ENCODE measurements around the gene ANKFN1.

Gene ANKFN1

DNA sequence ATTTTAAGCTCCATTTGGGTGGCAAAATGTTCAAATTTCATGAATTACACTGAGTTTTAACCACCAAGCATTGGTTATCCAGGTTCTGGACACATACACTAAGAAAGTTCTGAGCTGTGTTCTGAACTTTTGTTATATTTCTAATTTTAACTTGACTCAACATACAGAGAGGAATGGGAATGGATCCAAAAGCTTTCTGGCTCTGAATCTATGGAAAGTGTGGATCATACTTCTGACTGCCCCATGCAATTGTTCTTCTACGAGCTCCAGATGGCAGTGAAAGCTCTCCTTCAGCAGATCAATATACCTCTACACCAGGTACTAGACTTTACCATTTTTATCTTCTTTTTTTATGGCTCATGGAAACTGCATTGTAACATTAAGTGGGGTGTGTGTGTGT lies 327.2 kb downstream of the ANKFN1 start:
- peaks cover 6% of the 10 kb centered on the region for H3K4me1 Mint-ChIP-seq (ENCODE audit: low read depth)
- no peaks in the 10 kb centered on the region for H3K36me3 Mint-ChIP-seq
- H3K9me3 Mint-ChIP-seq (ENCODE audit: low read depth), result peaks cover 3% of the 10 kb centered on the region
- H3K4me3 Mint-ChIP-seq, result no peak overlapping the region
- H3K27me3 Mint-ChIP-seq, result peaks cover 2% of the 10 kb centered on the region
- H3K27ac Mint-ChIP-seq, result no peak overlapping the region

DNA sequence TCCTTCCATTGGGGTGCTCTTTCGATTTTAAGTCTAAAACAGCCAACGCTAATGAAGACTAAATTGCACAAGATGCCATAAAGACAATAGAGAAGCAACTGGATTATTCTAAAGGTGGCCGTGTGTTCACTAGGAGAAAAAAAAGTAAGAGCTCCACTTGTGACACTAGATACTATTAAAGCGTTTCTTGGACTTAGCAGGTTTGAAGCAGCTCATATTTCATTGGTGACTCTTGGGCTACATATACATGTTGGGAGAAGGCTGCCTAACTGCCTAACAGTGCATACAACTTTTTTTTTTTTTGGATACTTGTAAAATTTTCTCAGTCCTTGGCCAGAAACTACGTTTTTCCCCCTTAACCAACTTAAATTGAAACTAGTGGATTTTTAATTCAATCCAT lies 328.4 kb downstream of the ANKFN1 start:
- H3K36me3 Mint-ChIP-seq, result no peaks in the 10 kb centered on the region
- peaks cover 2% of the 10 kb centered on the region for H3K27me3 Mint-ChIP-seq
- no peak overlapping the region for H3K27ac Mint-ChIP-seq
- no peaks in the 10 kb centered on the region for H3K4me1 Mint-ChIP-seq (ENCODE audit: low read depth)
- no peak overlapping the region for H3K4me3 Mint-ChIP-seq
- H3K9me3 Mint-ChIP-seq (ENCODE audit: low read depth), result no peaks in the 10 kb centered on the region

DNA sequence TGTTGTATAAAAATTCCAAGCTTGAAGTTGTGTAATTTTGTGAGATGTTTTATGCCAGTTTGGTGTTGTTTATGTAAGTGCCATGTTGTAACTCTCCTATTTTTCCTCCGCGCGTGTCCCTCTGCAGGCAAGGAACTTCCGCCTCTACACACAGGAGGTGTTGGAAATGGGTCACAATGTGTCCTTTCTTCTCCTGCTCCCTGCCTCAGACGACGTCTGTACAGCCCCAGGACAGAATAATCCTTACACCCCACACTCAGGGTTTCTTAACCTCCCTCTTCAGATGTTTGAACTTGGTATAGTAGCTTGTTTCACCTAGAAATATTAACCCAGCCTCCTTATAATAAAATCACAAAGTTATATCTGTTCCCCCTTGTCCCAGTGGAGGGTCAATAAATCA lies 329.0 kb downstream of the ANKFN1 start:
- H3K27me3 Mint-ChIP-seq, result peaks cover 2% of the 10 kb centered on the region
- no peaks in the 10 kb centered on the region for H3K9me3 Mint-ChIP-seq (ENCODE audit: low read depth)
- H3K4me3 Mint-ChIP-seq, result no peak overlapping the region
- H3K4me1 Mint-ChIP-seq (ENCODE audit: low read depth), result no peaks in the 10 kb centered on the region
- no peak overlapping the region for H3K27ac Mint-ChIP-seq
- no peaks in the 10 kb centered on the region for H3K36me3 Mint-ChIP-seq

DNA sequence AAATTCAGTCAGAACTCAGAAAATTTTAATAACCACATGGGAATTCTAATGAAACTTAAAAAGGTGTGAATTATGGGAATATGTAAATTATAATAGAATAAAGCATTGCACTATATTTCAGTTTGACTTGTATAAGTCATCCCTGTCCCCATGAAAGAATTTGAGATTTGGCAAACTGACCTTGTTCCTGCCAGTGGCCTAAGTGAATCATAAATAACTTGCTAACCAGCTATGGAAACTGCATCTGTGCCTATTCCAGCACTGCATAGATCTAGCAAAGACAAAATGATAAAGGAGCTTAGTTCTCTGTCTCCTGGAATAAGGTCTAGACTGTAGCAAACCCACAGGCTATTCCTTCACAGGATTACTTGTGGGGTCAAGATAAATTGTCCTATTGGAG lies 333.5 kb downstream of the ANKFN1 start:
- Mint-ChIP-seq H3K4me1 (ENCODE audit: low read depth) (no peaks in the 10 kb centered on the region), H3K4me3 (no peak overlapping the region)

DNA sequence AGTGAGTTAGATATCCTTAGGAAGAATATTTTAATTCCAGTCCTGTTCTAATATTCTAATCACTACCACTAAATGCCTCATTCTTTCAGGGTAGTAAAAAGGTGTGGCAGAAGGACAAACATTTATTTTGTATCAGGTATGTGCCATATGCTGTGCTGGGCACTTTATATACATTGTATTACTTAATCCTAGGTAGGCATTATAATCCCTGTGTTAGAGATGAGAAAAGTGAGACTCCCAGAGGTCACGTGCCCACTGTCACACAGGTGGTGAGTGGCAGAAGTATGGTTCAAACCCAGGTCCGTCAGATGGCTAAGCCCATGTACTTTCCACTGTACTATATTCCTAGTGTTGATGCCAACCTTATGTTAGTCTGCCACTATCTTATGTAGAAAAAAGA lies 335.5 kb downstream of the ANKFN1 start:
- H3K27me3 Mint-ChIP-seq, result peaks cover 3% of the 10 kb centered on the region
- no peak overlapping the region for H3K4me3 Mint-ChIP-seq
- no peaks in the 10 kb centered on the region for H3K9me3 Mint-ChIP-seq (ENCODE audit: low read depth)
- no peaks in the 10 kb centered on the region for H3K36me3 Mint-ChIP-seq
- H3K4me1 Mint-ChIP-seq (ENCODE audit: low read depth), result no peaks in the 10 kb centered on the region
- H3K27ac Mint-ChIP-seq, result no peak overlapping the region

More for the DNA sequence above, 333.5 kb downstream of the ANKFN1 start:
- Mint-ChIP-seq H3K36me3 (no peaks in the 10 kb centered on the region), H3K27ac (no peak overlapping the region), H3K9me3 (ENCODE audit: low read depth) (no peaks in the 10 kb centered on the region), H3K27me3 (peaks cover 3% of the 10 kb centered on the region)

DNA sequence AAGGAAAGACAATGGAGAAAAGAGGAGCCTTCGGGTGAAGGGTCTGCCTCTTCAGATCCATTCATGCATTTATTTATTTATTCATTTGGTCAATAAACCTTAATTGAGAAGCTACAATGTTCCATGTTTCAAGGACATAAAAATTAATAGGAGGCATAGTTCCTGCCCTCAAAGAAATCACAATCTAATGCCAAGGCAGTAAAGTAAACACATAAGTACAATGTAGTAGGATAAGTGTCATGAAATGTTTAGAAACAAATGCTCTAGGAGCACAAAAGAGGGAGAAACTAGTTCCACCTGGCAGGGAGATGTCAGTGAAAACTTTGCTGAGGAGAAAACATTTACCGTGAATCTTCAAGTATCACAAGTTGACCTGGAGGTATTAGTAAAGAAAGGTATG lies 336.7 kb downstream of the ANKFN1 start:
- Mint-ChIP-seq H3K27ac (no peak overlapping the region), H3K36me3 (no peaks in the 10 kb centered on the region), H3K9me3 (ENCODE audit: low read depth) (no peaks in the 10 kb centered on the region), H3K4me3 (no peak overlapping the region), H3K27me3 (peaks cover 3% of the 10 kb centered on the region), H3K4me1 (ENCODE audit: low read depth) (no peaks in the 10 kb centered on the region)

DNA sequence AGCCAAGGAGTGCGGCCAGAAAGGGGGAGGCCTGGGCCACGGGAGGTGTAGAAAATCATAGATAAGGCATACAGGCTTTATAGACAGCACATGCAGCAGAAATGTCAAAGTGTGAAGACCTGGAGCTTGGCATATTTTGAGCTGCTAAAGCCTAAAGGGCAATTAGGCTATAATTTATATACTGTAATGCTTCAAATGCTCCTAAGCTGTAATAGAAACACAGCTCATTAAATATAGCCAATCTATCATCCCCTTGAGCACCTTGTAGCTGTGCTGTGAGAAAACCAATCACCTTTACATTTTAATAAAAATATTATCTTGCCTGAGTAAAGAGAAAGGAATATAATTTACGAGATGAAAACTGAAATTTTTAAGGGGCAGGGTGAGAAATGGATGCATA lies 342.3 kb downstream of the ANKFN1 start:
- no peak overlapping the region for H3K4me3 Mint-ChIP-seq
- no peaks in the 10 kb centered on the region for H3K36me3 Mint-ChIP-seq
- H3K9me3 Mint-ChIP-seq (ENCODE audit: low read depth), result no peaks in the 10 kb centered on the region
- H3K27me3 Mint-ChIP-seq, result peaks cover 3% of the 10 kb centered on the region
- H3K4me1 Mint-ChIP-seq (ENCODE audit: low read depth), result no peaks in the 10 kb centered on the region
- no peak overlapping the region for H3K27ac Mint-ChIP-seq

DNA sequence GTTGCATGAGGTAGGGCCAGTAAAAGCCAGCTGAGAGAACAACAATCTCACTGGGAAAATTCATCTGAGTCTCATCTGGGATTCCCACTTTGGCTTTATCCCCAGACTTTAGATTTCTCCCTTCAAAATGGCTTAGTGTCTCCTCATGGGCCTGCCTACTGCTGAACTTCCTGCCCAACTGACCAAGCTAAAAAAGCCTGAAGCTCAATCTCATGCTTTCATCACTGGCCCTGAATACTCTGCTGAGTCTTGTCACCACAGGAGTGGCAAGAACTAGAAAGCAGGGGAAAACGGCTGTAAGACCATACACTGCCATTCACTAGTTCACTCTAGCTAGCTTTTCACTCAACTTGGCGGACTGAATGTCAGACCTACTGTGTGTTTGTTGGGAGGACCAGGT lies 343.9 kb downstream of the ANKFN1 start:
- Mint-ChIP-seq H3K36me3 (no peaks in the 10 kb centered on the region), H3K27me3 (no peaks in the 10 kb centered on the region), H3K4me3 (no peak overlapping the region), H3K9me3 (ENCODE audit: low read depth) (no peaks in the 10 kb centered on the region), H3K4me1 (ENCODE audit: low read depth) (no peaks in the 10 kb centered on the region), H3K27ac (no peak overlapping the region)

DNA sequence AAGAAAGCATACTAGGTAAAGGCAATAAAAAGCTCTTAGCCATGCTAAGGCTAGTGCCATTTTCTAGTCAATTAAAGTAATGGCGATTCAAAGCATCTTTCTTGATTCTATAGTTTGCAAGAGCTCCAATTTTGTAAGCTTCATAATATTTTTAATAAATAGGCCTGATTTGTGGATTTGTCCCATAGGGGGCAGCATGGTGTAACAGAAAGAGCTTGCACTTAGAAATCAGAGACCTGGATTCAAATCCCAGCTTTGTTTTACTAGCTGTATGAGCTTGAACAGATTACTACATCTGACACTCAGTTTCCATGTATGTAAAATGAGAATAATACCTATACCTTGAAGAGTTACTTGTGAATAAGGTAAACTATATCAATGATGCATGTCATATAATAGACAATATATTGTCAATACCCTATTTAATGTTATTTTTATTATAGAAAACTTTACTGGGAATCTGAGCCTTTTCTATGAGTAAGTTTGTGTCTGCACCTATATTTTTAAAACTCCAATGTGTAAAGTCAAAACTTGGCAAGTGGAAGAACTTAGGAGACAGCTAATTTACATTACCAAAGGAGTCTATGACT lies 346.6 kb downstream of the ANKFN1 start:
- no peaks in the 10 kb centered on the region for H3K4me1 Mint-ChIP-seq (ENCODE audit: low read depth)
- no peaks in the 10 kb centered on the region for H3K27me3 Mint-ChIP-seq
- H3K27ac Mint-ChIP-seq, result no peak overlapping the region
- no peaks in the 10 kb centered on the region for H3K9me3 Mint-ChIP-seq (ENCODE audit: low read depth)
- H3K36me3 Mint-ChIP-seq, result no peaks in the 10 kb centered on the region
- no peak overlapping the region for H3K4me3 Mint-ChIP-seq

DNA sequence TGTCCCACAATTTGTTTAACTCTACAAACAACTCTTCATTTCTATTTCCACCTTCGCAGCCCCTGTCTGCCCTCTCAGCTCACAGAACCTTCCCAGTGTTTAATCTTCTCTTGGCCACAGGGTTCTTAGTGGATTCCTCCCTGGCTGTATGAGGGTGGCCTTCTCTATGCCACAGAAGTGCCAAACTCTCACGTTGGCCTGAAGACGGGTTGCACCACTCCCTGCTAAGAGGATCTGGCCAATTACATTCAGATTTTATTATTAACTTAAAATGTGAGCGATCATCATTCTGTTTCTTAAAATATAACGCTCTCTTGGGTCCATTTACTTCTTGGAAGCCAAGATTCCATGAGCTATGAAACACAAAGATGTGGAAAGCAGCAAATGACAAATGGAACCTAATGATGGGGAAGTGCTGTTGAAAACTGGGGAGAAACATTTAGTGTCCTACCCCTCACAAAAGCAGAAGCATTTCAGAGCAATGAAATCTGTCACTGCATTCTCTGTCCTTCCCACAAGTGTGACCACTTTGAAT lies 348.9 kb downstream of the ANKFN1 start:
- Mint-ChIP-seq H3K27ac (no peak overlapping the region), H3K4me3 (no peak overlapping the region), H3K9me3 (ENCODE audit: low read depth) (no peaks in the 10 kb centered on the region), H3K27me3 (no peaks in the 10 kb centered on the region), H3K4me1 (ENCODE audit: low read depth) (no peaks in the 10 kb centered on the region), H3K36me3 (no peaks in the 10 kb centered on the region)

DNA sequence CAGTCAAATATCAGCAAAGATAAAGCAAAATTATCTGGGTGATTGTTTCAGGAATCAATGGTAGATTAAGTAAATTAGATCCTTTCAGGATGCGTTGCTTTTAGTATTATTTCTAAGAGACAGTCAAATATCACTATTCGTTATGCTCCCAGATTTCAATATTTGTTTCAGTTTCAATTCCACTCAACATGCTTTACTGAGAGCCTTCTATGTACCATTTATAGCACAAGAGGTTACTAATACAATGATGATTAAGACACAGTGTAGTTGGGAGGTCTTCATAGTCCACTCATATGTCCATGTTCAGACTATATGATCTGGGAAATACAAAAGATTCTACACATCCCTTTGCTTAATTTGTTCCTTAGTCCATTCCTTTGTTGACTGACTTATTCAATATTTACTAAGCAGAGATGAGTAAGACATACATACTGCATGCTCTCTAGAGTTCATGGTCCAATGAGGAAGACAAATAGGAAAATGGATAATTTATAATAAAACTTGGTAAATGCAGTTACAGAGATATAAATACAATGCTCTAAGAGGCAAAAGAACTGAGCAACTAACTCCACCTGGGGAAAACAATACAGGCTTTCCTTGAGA lies 352.0 kb downstream of the ANKFN1 start:
- Mint-ChIP-seq H3K9me3 (ENCODE audit: low read depth) (no peaks in the 10 kb centered on the region), H3K36me3 (no peaks in the 10 kb centered on the region), H3K4me1 (ENCODE audit: low read depth) (no peaks in the 10 kb centered on the region), H3K27ac (no peak overlapping the region), H3K27me3 (no peaks in the 10 kb centered on the region), H3K4me3 (no peak overlapping the region)

DNA sequence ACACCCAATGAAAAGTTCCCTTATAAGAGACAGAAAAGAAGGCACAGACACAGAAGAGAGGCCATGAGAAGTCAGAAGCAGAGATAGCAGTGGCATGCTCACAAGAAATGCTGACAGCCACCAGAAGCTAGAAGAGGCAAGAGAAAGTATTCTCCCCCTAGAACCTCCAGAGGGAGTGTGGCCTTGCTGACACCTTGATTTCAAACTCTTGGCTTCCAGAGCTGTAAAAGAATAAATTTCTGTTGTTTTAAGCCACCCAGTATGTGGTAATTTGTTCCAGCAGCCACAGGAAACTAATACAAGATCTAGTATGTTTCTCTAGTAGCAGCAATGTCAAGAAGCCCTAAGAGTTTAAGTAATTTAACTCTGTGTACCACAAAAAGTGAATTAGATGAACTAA lies 353.1 kb downstream of the ANKFN1 start:
- H3K4me3 Mint-ChIP-seq, result no peak overlapping the region
- no peaks in the 10 kb centered on the region for H3K9me3 Mint-ChIP-seq (ENCODE audit: low read depth)
- H3K27ac Mint-ChIP-seq, result no peak overlapping the region
- no peaks in the 10 kb centered on the region for H3K4me1 Mint-ChIP-seq (ENCODE audit: low read depth)
- H3K36me3 Mint-ChIP-seq, result no peaks in the 10 kb centered on the region
- H3K27me3 Mint-ChIP-seq, result no peaks in the 10 kb centered on the region

DNA sequence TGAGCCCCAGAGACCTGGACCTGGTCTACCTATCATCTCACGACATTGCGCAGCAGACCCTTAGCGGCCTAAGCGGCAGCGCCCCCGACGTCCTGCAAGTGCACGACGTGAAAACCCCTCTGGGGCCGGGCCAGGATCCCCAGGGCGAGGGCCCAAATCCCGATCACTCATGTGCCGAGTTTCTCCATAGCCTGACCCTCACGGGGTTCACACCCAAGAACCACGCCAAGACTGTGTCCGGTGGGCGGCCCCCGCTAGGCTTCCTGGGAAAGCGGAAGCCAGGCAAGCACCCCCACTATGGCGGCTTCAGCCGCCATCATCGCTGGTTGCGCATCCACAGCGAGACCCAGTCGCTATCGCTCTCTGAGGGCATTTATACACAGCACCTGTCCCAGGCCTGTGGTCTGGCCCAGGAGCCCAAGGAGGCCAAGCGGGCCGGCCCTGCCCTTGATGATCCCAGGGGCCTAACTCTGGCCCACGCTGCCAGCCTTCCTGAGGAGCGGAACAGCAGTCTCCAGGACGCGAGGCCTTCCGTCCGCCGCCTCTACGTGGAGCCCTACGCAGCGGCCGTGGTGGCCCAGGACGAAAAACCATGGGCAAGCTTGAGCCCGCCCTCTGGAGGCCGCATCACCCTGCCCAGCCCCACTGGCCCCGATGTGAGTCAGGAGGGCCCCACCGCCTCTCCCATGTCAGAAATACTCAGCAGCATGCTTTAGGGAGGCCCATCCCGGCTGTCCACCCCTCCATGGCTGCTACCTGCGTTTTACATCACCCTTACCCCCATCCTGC lies 357.5 kb downstream of the ANKFN1 start:
- H3K27ac Mint-ChIP-seq, result no peak overlapping the region
- H3K27me3 Mint-ChIP-seq, result no peaks in the 10 kb centered on the region
- H3K4me3 Mint-ChIP-seq, result no peak overlapping the region
- H3K4me1 Mint-ChIP-seq (ENCODE audit: low read depth), result no peaks in the 10 kb centered on the region
- H3K36me3 Mint-ChIP-seq, result no peaks in the 10 kb centered on the region
- H3K9me3 Mint-ChIP-seq (ENCODE audit: low read depth), result no peaks in the 10 kb centered on the region

DNA sequence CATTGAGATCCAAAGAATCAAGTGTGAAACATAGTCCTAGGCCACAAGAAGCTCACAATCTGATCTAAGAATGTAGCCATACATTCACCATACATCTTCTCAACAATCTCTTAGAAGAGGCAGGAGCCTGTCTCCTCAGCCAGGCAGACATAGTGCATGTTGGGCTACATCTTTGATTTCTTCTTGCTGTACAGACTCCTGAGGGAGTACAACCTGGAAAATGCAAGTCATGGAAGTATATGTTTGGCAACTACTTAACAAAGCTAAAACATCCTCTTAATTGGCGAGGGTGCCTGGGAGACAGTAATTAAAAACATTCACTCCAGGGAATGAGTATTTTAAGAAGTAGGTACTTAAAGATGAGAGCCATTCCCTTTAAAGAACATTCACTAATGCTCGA lies 361.0 kb downstream of the ANKFN1 start:
- H3K27ac Mint-ChIP-seq, result no peak overlapping the region
- no peaks in the 10 kb centered on the region for H3K9me3 Mint-ChIP-seq (ENCODE audit: low read depth)
- H3K27me3 Mint-ChIP-seq, result no peaks in the 10 kb centered on the region
- H3K4me1 Mint-ChIP-seq (ENCODE audit: low read depth), result no peaks in the 10 kb centered on the region
- H3K4me3 Mint-ChIP-seq, result no peak overlapping the region
- no peaks in the 10 kb centered on the region for H3K36me3 Mint-ChIP-seq

DNA sequence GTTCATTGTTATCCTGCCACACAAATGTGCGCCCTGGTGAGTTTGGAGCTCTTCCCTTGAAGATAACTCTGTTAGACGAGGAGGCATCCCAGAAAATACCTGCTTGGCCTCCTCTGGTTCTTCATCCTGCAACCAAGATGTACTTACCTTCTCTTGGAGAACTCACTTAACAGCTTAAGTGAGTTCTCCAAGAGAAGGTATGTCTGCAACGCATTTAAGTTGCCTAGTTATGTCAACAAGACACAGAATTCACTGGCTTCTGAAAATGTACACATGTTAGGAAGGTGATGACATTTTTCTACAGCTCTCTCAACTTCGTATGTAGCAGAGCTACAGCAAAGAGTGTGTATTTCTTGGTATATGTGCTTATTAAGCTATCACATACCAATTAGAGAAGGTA lies 361.6 kb downstream of the ANKFN1 start:
- no peaks in the 10 kb centered on the region for H3K9me3 Mint-ChIP-seq (ENCODE audit: low read depth)
- no peaks in the 10 kb centered on the region for H3K4me1 Mint-ChIP-seq (ENCODE audit: low read depth)
- H3K27ac Mint-ChIP-seq, result no peak overlapping the region

More for the DNA sequence above, 361.6 kb downstream of the ANKFN1 start:
- no peak overlapping the region for H3K4me3 Mint-ChIP-seq
- no peaks in the 10 kb centered on the region for H3K27me3 Mint-ChIP-seq
- no peaks in the 10 kb centered on the region for H3K36me3 Mint-ChIP-seq

All from activated naive CD8-positive, alpha-beta T cell (primary cell).